ENCODE results near the gene PLEKHM1. TPM values are rescaled to one million over a fixed set of nuclear protein-coding genes. Genes with fewer than 3 reads are reported as not detected.
"Not testable (repeated sequence)": the region's sequence is repeated elsewhere in the genome, so short reads cannot be mapped to it uniquely, and the experiment has no call there.

Gene PLEKHM1
- total RNA-seq, 2 experiments from 2014 or later: 48.6 to 53.0 TPM

- CTCF ChIA-PET, POLR2A ChIA-PET, H3K9me3 Mint-ChIP-seq, H3K27me3 Mint-ChIP-seq, DNase-seq, H3K4me3 Mint-ChIP-seq, H3K27ac Mint-ChIP-seq: not testable (repeated sequence)
- Mint-ChIP-seq H3K36me3 (ENCODE audit: low read depth) (peaks cover 28% of the 10 kb centered on the region), H3K4me1 (peaks cover 14% of the 10 kb centered on the region)
Observed at GRCh38 chr17:45451660-45452059, 38.9 kb downstream of the PLEKHM1 start.

- no peaks in the 10 kb centered on the region for H3K27me3 Mint-ChIP-seq
- POLR2A ChIA-PET: no interaction called here
- CTCF ChIA-PET: no interaction called here
- no peak overlapping the region for H3K27ac Mint-ChIP-seq
- H3K36me3 Mint-ChIP-seq (ENCODE audit: low read depth): peaks cover 24% of the 10 kb centered on the region
- no peak overlapping the region for H3K4me3 Mint-ChIP-seq
- no peak for DNase-seq
- no peaks in the 10 kb centered on the region for H3K9me3 Mint-ChIP-seq
- peaks cover 17% of the 10 kb centered on the region for H3K4me1 Mint-ChIP-seq
Observed at GRCh38 chr17:45451131-45451530, 39.4 kb downstream of the PLEKHM1 start.

DNA sequence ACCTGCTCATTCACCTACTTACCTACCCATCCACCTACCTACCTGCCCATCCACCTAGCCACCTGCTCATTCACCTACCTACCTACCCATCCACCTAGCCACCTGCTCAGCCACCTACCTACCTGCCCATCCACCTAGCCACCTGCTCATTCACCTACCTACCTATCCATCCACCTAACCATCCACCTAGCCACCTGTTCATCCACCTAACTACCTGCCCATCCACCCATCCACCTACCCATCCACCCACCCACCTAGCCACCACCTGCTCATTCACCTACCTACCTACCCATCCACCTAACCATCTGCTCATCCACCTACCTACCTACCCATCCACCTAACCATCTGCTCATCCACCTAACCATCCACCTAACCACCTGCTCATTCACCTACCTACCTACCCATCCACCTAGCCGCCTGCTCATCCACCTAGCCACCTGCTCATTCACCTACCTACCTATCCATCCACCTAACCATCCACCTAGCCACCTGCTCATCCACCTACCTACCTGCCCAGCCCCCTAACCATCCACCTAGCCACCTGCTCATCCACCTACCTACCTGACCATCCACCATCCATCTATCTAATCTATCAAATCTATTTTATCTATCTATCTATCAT, 40.7 kb downstream of the PLEKHM1 start:
- H3K27ac Mint-ChIP-seq: peak overlapping the region; percentile 13
- H3K4me1 Mint-ChIP-seq: peaks cover 29% of the 10 kb centered on the region
- H3K36me3 Mint-ChIP-seq (ENCODE audit: low read depth): peaks cover 29% of the 10 kb centered on the region
- CTCF ChIA-PET, DNase-seq, H3K4me3 Mint-ChIP-seq, H3K27me3 Mint-ChIP-seq, POLR2A ChIA-PET, H3K9me3 Mint-ChIP-seq: not testable (repeated sequence)

GRCh38 chr17:45449260-45449659, 41.3 kb downstream of the PLEKHM1 start:
- H3K27me3 Mint-ChIP-seq, H3K4me3 Mint-ChIP-seq, H3K27ac Mint-ChIP-seq, H3K9me3 Mint-ChIP-seq, DNase-seq, POLR2A ChIA-PET, CTCF ChIA-PET: not testable (repeated sequence)
- Mint-ChIP-seq H3K36me3 (ENCODE audit: low read depth) (peaks cover 27% of the 10 kb centered on the region), H3K4me1 (peaks cover 30% of the 10 kb centered on the region)

- H3K9me3 Mint-ChIP-seq, H3K4me3 Mint-ChIP-seq, DNase-seq, CTCF ChIA-PET, POLR2A ChIA-PET, H3K27me3 Mint-ChIP-seq: not testable (repeated sequence)
- peak overlapping the region; percentile 36 for H3K27ac Mint-ChIP-seq
- peaks cover 27% of the 10 kb centered on the region for H3K36me3 Mint-ChIP-seq (ENCODE audit: low read depth)
- peaks cover 30% of the 10 kb centered on the region for H3K4me1 Mint-ChIP-seq
Observed at GRCh38 chr17:45448483-45448882, 42.0 kb downstream of the PLEKHM1 start.

- CTCF ChIA-PET, POLR2A ChIA-PET, DNase-seq, H3K27me3 Mint-ChIP-seq, H3K9me3 Mint-ChIP-seq, H3K4me3 Mint-ChIP-seq: not testable (repeated sequence)
- peak overlapping the region; percentile 36 for H3K27ac Mint-ChIP-seq
- H3K4me1 Mint-ChIP-seq: peaks cover 30% of the 10 kb centered on the region
- H3K36me3 Mint-ChIP-seq (ENCODE audit: low read depth): peaks cover 27% of the 10 kb centered on the region
Observed at GRCh38 chr17:45448066-45448465, 42.5 kb downstream of the PLEKHM1 start.

- H3K9me3 Mint-ChIP-seq, H3K27me3 Mint-ChIP-seq, DNase-seq, POLR2A ChIA-PET, H3K27ac Mint-ChIP-seq, CTCF ChIA-PET, H3K4me3 Mint-ChIP-seq: not testable (repeated sequence)
- Mint-ChIP-seq H3K4me1 (peaks cover 28% of the 10 kb centered on the region), H3K36me3 (ENCODE audit: low read depth) (peaks cover 27% of the 10 kb centered on the region)
Observed at GRCh38 chr17:45447650-45448049, 42.9 kb downstream of the PLEKHM1 start.

DNA sequence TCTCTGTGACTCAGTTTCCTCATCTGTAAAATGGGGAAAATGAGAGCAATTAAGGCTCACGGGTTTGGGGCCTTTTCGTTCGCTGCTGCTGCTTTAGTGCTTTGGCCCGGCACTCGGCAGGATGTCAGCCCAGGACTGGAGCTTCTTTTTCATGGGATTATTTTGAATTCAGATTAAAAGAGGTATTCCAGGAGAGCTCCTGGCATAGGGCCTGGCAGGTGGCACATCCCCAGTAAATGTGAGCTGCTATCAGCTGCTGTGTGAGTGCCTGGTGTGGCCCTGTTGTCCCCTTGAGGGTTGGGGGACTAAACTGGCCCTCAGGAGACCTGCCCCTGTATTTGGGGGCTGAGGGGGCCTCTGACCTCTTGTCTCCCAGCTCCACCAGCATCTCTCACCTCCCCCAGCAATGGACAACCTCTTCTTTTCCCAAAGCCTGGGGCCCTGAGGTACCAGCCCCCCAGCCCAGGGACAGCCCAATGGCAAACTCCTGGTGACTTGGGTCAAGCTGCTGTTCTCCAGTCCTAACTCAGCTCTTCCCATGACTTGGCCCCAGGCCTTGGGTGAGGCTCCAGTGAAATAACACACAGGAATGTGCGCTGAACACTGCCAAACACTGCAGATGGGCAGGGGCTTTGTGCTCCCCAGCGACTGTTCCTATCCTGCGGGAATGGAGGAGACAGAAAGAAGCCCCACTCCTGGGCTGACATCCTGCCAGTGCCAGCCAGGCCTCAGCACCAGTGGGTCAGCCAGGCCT, 43.5 kb downstream of the PLEKHM1 start:
- H3K4me3 Mint-ChIP-seq, CTCF ChIA-PET, H3K9me3 Mint-ChIP-seq, DNase-seq, H3K27me3 Mint-ChIP-seq, POLR2A ChIA-PET, H3K27ac Mint-ChIP-seq: not testable (repeated sequence)
- peaks cover 28% of the 10 kb centered on the region for H3K4me1 Mint-ChIP-seq
- H3K36me3 Mint-ChIP-seq (ENCODE audit: low read depth): peaks cover 27% of the 10 kb centered on the region

- POLR2A ChIA-PET, H3K27me3 Mint-ChIP-seq, H3K9me3 Mint-ChIP-seq, CTCF ChIA-PET: not testable (repeated sequence)
- Mint-ChIP-seq H3K4me1 (peaks cover 34% of the 10 kb centered on the region), H3K27ac (peak overlapping the region; percentile 80), H3K4me3 (peak overlapping the region; percentile 30), H3K36me3 (ENCODE audit: low read depth) (peaks cover 27% of the 10 kb centered on the region)
- peak; percentile 32 for DNase-seq
Observed at GRCh38 chr17:45445901-45446743, 44.4 kb downstream of the PLEKHM1 start.

- POLR2A ChIA-PET, H3K4me3 Mint-ChIP-seq, CTCF ChIA-PET, H3K27me3 Mint-ChIP-seq, H3K9me3 Mint-ChIP-seq, DNase-seq: not testable (repeated sequence)
- Mint-ChIP-seq H3K36me3 (ENCODE audit: low read depth) (peaks cover 25% of the 10 kb centered on the region), H3K27ac (peak overlapping the region; percentile 36), H3K4me1 (peaks cover 43% of the 10 kb centered on the region)
Observed at GRCh38 chr17:45444856-45445820, 45.4 kb downstream of the PLEKHM1 start.

- POLR2A ChIA-PET, DNase-seq, H3K27ac Mint-ChIP-seq, H3K9me3 Mint-ChIP-seq, CTCF ChIA-PET, H3K4me3 Mint-ChIP-seq, H3K27me3 Mint-ChIP-seq: not testable (repeated sequence)
- Mint-ChIP-seq H3K36me3 (ENCODE audit: low read depth) (peaks cover 21% of the 10 kb centered on the region), H3K4me1 (peaks cover 46% of the 10 kb centered on the region)
Observed at GRCh38 chr17:45444301-45444700, 46.2 kb downstream of the PLEKHM1 start.

- peaks cover 48% of the 10 kb centered on the region for H3K4me1 Mint-ChIP-seq
- CTCF ChIA-PET, H3K27me3 Mint-ChIP-seq, H3K9me3 Mint-ChIP-seq, H3K4me3 Mint-ChIP-seq, DNase-seq, POLR2A ChIA-PET, H3K27ac Mint-ChIP-seq: not testable (repeated sequence)
- H3K36me3 Mint-ChIP-seq (ENCODE audit: low read depth): peaks cover 19% of the 10 kb centered on the region
Observed at GRCh38 chr17:45443371-45444260, 46.9 kb downstream of the PLEKHM1 start.
